DMS153 treated with DMSO at 0.1 percent for 48 hours (cell line): ENCODE data around the gene APELA.
"Not testable (repeated sequence)": the region's sequence is repeated elsewhere in the genome, so short reads cannot be mapped to it uniquely, and the experiment has no call there.

Experiments used
- DNase-seq: peaks from one replicate; lab custom pipeline; 2025; ENCODE audit not compliant: unreplicated experiment; lab: John Stamatoyannopoulos, UW

The APELA gene

GRCh38 chr4:164876700-164877324 lies at the start of gene APELA:
Gene APELA (plus strand): TSS chr4:164877178. CDS start chr4:164877332, 154 bp downstream.
- no peak for DNase-seq

- no peak for DNase-seq
Measured at GRCh38 chr4:164828955-164829354, 48.0 kb upstream of the APELA start.

- DNase-seq: peak; percentile 13
Measured at GRCh38 chr4:164846566-164846965, 30.4 kb upstream of the APELA start.

- no peak for DNase-seq
Measured at GRCh38 chr4:164847016-164847415, 30.0 kb upstream of the APELA start.

- no peak for DNase-seq
Measured at GRCh38 chr4:164847967-164848649, 28.9 kb upstream of the APELA start.

- no peak for DNase-seq
Measured at GRCh38 chr4:164856396-164856795, 20.6 kb upstream of the APELA start.

GRCh38 chr4:164866817-164867490 lies 10.0 kb upstream of the APELA start:
- no peak for DNase-seq

GRCh38 chr4:164871673-164872072 lies 5.3 kb upstream of the APELA start:
- DNase-seq: no peak

- no peak for DNase-seq
Measured at GRCh38 chr4:164872481-164872880, 4.5 kb upstream of the APELA start.

- no peak for DNase-seq
Measured at GRCh38 chr4:164874789-164875188, 2.2 kb upstream of the APELA start.

- no peak for DNase-seq
Measured at GRCh38 chr4:164880489-164881262, 3.7 kb downstream of the APELA start.

GRCh38 chr4:164888096-164888715 lies 11.2 kb downstream of the APELA start:
- DNase-seq: no peak

- DNase-seq: no peak
Measured at GRCh38 chr4:164890691-164891090, 13.7 kb downstream of the APELA start.

GRCh38 chr4:164892018-164892417 lies 15.0 kb downstream of the APELA start:
- DNase-seq: no peak

GRCh38 chr4:164894702-164895101 lies 17.7 kb downstream of the APELA start:
- no peak for DNase-seq

- no peak for DNase-seq
Measured at GRCh38 chr4:164902608-164903007, 25.6 kb downstream of the APELA start.

- no peak for DNase-seq
Measured at GRCh38 chr4:164904336-164904735, 27.4 kb downstream of the APELA start.

GRCh38 chr4:164904941-164905340 lies 28.0 kb downstream of the APELA start:
- no peak for DNase-seq

GRCh38 chr4:164906368-164906767 lies 29.4 kb downstream of the APELA start:
- no peak for DNase-seq

- DNase-seq: not testable (repeated sequence)
Measured at GRCh38 chr4:164913506-164913905, 36.5 kb downstream of the APELA start.

GRCh38 chr4:164918956-164919355 lies 42.0 kb downstream of the APELA start:
- DNase-seq: no peak
